Right forelimb (tissue), 1 donor: ENCODE measurements around the gene SRR.
"Not testable (repeated sequence)": the region's sequence is repeated elsewhere in the genome, so short reads cannot be mapped to it uniquely, and the experiment has no call there.

Experiments
- DNase-seq: peaks from one replicate; pipeline ENCODE4 v3.0.0-alpha.2; 2018

The SRR gene

DNA sequence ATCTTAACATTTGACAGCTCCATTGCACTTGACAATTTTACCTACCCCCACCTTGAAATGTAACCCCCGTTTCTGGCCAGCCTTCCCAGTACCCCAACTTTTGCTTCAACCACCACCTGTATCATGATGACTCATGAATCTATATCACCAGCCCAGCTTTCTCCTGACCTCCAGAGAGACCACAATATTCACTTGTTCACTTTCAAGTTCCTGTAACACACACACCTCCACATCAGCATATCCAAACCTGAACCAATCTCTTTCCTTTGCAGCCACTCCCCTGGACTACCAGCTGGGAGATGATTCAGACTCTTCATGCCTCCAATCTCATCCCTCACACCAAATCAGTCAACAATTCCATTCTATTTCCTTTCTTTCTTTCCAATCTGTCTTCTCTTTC lies 8.2 kb upstream of the SRR start:
- DNase-seq = no peak

DNA sequence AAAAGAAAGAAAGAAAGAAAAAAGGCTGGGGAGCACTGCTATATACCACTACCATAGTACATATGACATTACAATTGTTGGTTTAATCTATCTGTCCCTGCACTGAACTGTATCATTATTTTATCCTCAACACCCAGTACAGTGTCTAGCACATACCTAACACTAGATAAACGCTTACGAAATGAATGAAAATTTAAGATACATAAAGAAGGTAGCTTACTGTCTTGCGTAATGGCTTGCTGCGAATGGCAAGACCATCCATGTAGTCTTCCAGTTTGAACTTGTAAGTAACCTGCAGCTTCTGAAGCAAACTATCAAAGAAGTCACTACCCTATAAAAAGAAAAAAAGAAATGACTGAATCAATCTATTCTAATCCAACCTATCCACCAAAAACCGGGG lies 6.7 kb upstream of the SRR start:
- no peak for DNase-seq

DNA sequence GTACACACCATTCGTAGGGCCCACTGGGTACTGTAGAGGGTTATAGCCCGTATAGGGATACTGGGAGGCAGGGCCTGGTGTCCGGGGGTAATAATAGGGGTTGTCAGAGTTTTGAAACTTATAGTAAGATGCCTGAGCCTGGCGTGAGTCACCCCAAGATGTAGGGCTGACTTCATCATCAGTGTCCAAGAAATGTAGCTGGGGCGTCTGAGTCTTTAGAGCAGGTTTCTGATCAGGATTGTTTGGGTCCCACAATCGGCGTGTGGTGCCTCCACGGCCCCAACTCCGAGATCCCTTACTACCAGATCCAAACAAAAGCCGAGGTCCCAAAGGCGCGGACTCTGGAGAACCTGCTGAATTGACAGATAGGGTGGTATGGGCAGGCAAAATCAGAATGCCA lies 4.6 kb upstream of the SRR start:
- no peak for DNase-seq

DNA sequence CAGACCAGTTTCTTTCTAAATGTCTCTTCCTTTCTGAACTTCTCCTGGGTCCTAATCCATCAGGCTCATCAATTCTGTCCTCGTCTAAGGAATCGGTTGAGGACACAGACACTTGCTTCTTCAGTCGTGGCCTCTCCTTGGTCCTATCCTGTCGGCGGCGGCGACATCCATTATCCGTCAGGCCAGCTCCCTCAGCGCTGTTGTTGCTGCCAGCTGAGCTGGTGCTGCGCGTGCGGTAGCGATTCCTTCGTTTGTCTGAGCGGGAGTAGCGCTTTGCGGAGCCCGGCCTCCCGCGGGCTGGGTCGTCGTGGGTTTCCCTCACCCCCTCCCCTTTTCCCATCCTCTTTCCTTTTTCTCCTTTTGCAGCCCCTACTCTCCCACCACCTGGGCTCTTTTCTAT lies 4.0 kb upstream of the SRR start:
- DNase-seq = no peak

DNA sequence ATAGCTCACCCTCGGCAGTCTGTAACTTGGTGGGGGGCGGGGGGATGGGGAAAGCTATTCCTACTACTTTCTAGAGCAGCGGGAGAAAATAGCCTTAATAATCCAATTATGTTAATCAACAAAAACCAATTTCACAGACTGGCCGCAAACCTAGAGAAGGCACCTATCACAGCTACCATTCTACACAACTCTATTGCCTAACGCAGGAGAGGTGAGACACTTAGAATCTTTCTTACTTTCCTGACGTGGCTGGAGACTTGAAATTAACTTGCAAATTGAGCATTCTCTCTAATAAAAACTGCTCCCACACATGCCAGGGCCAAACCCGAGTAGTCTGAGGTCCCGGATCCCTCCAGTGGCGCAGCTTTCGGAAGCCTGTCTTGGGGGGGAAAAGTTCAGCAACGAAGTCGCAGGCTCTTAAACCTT lies 959 bp upstream of the SRR start:
- no peak for DNase-seq

DNA sequence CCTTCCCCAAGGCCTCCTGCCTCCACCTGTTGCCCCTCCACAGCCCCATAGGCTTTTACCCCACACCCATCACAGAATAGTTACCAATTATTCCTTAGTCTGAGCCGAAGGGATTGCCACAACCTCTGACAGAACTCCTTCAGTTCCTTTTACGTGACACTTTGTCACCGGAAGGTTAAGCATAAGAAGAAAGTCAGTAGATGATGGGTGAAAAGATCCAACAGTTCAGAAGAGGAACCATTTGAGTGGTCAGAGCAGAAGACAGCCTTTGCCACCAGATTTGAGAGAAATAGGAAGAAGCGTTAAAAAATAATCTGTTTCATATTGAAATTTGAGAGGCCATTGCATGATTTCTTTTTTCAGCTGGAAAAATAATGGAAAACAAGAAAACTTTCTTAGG lies 1.2 kb downstream of the SRR start:
- DNase-seq = no peak

DNA sequence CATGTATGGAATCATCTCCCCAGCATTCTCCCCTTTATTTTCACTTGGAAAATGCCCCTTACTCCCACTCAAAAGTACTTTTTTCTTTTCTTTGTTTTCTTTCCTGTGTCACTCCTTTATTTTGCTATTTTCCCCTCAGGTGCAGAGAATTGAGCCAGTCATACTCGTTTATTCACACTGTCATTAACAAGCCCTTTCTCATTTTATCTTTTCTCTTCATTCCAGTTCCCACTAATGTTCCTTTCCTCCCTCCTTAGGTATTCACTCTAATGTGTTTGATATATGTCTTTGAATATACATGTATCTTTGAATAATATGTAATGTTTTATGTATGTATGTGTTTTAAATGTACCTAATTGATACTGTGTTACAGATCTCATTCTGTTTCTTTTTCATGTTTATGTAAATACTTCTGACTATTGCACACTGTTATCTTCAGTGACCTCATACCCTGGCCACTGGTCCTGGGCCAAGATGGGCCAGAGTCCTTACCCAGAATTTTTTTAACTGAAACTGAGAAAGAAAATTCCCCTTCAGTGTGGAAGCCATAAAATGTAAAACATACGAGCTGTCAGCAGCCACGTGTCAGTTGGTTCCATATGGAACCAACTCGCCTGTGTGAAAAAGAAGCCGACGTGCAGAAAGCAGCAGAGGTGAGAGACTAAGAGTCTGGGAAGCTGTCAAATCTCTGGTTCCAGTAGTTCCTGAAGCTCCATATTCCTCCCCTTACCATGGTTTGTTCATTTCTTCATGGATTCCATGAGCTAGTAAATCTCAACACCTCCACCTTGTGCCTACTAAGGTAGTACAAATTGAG lies 5.8 kb downstream of the SRR start:
- DNase-seq = no peak

DNA sequence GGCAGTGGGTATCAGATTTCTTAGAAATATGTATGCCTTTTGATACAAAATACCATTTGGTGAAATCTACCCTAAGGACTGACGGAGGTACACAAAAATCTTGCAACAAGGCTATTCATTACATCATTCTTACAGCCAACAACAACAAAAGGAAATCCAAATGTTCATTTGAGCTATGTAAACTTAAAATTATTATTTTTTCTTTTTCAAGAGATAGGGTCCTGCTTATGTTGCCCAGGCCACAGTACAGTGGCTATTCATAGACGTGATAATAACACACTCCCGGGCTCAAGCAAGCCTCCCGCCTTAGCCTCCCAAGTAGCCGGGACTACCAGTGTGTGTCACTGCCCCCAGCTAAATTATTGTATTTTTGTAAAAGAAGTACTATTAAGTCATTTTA lies 9.0 kb downstream of the SRR start:
- DNase-seq = no peak

DNA sequence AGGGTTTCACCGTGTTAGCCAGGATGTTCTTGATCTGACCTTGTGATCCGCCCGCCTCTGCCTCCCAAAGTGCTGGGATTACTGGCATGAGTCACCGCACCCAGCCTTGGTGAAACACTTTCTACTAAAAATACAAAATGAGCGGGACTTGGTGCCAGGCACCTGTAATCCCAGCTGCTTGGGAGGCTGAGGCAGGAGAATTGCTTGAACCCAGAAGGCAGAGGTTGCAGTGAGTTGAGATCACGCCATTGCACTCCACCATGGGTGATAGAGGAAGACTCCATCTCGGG lies 13.1 kb downstream of the SRR start:
- not testable (repeated sequence) for DNase-seq

DNA sequence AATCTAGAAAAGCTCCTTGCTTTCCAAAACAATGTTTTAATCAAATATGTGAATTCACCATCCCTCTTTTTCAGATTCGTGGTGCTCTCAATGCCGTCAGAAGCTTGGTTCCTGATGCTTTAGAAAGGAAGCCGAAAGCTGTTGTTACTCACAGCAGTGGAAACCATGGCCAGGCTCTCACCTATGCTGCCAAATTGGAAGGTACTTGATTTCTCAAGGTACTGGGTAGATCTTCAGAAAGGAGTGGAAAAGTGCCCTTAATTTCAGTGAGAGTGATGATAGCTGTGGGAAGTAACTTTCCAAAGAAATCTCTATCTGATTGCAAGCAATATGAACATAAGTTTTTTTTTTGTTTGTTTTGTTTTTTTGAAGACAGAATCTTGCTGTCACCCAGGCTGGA lies 14.0 kb downstream of the SRR start:
- DNase-seq = no peak

DNA sequence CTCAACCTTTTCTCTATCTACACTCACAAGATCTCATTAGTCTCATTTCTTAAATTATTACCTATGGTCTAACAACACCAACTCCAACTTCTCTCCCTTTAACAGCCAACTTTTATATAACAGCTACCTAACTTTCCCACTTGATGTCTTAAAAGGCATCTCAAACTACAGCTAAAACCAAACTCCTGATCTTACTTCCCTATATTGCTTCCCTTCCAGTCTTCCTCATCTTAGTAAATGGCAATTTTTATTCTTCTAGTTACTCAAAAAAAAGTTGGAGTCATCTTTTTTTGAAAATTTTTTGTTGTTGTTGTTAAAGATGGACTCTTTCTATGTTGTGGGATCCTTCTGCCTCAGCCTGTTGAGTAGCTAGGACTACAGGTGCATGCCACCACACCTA lies 15.3 kb downstream of the SRR start:
- no peak for DNase-seq

DNA sequence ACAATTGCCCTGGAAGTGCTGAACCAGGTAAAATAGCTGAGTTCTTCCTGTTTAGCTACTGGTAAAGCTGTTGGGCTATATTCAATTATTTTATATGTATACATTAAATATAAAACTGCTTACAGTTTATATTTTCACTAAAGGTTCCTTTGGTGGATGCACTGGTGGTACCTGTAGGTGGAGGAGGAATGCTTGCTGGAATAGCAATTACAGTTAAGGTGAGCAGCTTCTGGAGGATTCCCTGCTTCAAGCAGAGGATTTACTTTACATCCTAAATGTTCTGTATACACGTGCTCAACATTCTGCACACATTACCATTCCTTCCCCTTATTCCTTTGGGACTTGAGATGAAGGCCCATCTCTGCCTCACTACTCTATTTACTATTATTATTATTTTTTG lies 17.6 kb downstream of the SRR start:
- DNase-seq = no peak

DNA sequence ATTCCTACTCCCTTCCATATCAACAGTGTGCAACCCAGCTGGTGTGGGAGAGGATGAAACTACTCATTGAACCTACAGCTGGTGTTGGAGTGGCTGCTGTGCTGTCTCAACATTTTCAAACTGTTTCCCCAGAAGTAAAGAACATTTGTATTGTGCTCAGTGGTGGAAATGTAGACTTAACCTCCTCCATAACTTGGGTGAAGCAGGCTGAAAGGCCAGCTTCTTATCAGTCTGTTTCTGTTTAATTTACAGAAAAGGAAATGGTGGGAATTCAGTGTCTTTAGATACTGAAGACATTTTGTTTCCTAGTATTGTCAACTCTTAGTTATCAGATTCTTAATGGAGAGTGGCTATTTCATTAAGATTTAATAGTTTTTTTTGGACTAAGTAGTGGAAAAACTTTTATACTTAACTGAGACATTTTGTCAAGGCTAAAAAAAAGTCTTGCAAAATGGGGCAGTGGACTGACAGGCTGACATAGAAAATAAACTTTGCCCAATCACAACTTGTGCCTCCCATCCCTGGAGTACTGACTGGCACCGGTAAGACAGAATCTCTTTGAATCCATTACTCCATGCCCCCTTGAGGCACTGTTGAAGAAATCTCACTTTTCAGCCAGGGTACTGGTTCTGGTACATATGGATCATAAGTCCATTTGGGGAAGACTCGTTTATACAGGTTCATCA lies 20.0 kb downstream of the SRR start:
- DNase-seq = no peak

DNA sequence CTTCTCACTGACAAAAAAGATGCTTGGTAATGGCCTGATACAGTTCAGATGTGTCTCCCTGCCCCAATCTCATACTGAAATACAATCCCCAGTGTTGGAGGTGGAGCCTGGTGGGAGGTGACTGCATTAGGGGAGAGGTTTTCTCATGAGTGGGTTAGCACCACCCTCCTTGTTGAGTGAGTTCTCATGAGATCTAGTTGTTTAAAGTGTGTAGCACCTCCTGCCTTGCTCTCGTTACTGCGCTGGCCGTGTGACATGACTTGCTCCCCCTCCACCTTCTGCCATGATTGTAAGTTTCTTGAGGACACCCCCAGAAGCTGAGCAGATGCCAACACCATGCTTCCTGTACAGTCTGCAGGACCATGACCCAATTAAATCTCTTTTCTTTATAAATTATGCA lies 27.6 kb downstream of the SRR start:
- no peak for DNase-seq

DNA sequence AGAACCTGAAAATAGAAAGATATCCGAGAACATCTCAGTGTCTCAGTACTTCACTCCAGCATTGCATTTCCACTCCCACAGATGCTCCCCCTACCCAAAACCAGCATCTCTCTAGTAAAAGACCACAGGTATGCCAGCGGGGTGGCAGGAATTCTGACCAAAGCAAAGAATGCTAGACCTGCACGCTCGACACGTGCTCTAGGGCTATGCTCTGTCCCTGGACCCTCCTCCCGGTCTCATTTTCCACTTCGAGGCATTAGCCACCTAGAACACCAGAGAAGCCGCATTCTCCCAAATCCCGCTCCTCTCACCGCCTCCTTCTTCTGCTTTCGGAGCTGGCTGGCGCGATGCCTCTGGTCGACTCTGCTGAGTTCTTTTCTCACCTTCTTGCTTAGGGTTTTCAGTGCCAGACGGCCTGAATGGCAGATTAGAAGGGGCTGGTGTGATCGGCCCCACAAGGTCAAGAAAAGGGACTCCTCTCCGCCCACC lies 32.0 kb downstream of the SRR start:
- no peak for DNase-seq

DNA sequence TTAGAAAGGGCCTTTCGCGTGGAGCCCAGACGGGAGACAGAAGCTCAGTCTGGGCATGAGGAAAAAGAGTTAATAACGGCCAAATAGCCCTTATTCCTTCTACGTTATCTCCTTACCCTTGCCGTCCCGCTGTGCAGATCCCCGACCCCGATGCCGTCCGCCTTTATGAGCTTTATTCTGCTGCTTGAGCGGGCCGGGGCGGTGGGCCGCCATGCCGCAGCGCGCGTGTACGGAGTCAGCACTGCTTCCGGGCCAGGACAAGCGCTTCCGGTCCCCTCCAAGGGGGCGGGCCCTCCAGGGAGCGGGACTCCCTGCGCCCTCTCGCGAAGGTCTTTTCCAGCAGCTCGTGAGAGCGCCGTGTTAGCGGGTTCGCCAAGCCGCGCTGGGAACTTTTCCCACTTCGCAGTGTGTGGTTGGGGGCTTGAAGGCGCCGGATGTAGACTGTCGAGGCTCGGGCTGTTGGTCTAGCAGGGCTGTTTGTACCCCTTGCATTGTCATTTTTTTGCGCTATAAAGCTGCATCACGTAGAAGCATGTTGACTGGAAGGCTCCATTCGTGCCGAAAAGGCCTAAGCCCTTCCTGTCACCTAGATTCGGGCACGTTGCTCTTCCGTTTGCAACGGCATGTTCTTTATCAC lies 32.6 kb downstream of the SRR start, which contains the start of gene TSR1:
TSR1 (minus strand) TSS at position 243 of the 637 bp plus-strand sequence; CDS start at position 213, 30 bp downstream.
- peak; percentile 95 for DNase-seq

DNA sequence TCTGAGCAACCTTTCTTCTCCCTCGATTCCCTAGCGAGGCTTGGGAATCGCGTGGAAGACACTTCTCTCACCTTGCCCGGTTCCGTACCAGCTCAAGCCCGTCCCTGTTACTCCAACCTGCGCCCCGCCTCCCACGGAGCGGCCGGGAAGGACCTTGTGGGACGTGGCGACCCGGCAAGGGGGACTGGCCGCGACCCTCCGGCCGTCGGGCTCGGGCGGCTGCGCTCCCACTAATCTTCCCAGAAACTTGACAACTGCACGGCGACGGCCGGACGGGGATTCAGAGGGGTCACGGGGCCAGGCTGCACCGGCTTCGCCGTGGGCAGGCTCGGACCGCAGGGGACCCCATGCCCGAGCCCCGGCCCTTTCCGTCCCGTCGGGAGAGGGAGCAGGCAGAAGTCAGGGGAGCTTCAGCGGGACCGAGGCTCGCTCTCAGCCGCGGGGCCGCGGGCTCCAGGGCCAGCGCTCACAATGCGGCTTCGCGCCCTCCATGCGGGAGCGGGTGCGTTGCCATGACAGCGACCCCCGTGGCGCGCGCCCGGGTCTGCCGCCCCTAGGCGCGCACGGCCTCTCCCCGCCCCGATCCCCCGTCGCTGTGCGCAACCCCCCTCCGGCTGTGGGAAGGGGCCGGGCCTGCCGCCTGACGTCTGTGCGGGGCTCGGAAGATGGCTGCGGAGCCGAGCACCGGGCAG lies 33.2 kb downstream of the SRR start, which contains the start of gene SGSM2:
SGSM2 (plus strand) TSS at position 650 of the 692 bp plus-strand sequence. CDS start 188 bp downstream, outside the sequence.
- DNase-seq = peak; percentile 84

DNA sequence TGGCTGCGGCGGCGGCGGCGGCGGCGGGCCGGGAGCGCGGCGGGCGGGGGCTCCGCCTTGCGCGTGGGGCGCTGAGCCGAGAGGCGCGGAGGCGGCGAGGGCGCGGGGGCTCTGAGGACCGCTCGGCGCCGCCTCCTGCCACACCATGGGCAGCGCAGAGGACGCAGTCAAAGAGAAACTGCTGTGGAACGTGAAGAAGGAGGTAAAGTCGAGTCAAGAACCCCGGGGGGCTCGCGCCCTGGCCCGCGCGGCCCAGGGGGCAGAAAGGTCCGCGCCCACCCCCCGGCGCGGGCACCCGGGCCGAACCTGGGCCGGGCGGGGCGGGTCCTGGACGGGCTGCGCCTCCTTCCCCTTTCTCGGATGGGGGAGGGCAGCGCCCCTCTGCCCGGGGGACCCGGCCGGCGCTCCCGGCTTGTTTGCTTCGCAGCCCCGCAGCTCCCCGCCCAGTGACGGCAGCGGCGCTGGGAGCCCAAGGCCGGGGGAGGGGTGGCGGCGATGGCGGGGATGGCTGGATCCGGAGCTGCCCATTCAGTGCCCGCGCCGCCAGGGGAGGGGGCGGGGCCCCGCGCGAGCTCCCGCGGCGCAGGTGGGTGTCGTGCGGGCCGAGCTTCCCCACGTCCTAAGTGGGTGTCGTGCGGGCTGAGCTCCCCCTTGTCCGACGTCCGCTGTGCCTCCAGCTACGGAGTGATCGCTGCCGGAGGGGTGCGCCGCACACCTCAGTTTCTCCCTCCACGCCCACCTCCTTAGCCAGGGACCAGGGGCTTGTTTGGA lies 34.0 kb downstream of the SRR start:
- DNase-seq = peak; percentile 65

DNA sequence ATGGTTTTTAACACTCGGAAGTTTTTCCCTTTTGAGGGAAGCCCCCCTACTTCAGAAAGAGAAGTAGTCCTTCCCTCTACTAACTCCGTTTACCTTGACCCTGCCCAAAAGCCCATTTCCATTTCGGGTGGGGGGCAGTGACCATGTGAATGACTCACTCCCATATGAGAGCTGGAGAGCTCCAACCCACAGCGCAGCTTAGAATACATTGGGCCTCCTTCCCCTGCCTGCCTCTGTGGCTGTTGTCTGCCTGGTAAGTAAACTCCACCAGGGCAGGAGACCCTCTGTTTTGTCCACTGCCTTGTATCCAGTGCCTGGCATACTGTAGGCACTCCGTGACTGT lies 34.5 kb downstream of the SRR start:
- no peak for DNase-seq

DNA sequence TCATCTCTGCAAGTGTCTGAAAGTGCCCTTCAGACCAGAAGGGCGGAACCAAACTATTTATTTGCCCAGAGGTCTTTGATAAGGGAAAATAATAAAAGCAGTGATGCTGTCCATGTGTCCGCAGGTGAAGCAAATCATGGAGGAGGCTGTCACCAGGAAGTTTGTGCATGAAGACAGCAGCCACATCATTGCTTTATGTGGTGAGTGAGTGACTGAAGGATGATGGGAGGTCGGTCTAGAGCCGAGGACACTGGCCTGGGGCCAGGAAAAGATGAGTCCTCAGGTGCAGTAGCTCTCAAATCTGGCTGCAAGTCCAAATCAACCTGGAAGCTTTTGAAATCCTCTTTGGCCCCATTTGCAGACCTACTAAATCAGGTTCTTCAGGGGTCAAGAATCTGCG lies 39.7 kb downstream of the SRR start:
- DNase-seq = no peak

DNA sequence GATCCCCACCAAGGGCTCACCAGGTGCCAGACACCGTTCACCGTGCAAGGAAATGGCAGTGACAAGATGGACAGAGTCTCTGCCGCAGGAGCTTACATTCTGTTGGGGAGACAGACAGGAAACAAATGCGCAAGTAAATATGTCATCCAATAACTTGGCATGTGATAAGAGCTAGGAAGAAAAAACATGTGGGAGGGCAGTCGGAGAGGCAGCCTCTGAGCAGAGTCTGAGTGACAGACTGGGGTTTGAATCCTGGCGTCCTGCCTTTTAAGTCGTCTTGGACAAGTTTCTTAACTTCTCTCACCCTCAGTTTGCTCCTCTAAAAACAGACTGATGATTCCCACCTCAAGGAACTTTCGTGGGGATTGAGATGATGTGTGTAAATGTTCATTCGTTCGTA lies 40.8 kb downstream of the SRR start:
- DNase-seq = no peak

DNA sequence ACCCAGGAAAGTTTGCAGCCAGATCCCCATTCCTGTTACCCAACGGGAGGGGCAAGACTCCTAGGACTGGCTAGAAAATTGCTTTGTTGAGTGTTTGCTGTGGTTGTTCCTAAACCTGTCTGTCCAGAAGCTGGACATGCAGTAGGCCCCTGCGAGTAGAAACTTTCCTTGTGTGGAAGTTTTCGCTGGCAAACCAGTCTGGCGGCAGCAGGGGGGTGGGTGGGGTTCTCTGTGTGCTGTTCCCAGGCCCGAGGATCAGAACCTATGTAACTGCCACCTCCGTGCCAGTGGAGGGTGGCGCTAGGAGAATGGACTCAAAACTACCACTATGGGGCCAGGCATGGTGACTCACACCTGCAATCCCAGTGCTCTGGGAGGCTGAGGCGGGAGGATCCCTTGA lies 42.7 kb downstream of the SRR start:
- DNase-seq = no peak
